ENCODE measurements around the gene ORAI1.

ORAI1 gene

GRCh38 chr12:121608301-121608700 lies 18.0 kb upstream of the ORAI1 start:
- H3K4me1 ChIP-seq (ENCODE audit: control insufficient read depth, insufficient read depth, low read length): no peaks in the 10 kb centered on the region
- no CpG with 5 or more reads among the region's 6 CpGs for WGBS (ENCODE audit: insufficient coverage, insufficient read length)
- H3K27ac ChIP-seq (ENCODE audit: low read length): no peak overlapping the region
- H3K9me3 ChIP-seq (ENCODE audit: control insufficient read depth, insufficient read depth, low read length): no peaks in the 10 kb centered on the region
- H3K4me3 ChIP-seq (ENCODE audit: low read length): no peak overlapping the region
- no peak for DNase-seq (ENCODE audit: low read depth, low spot score)
- H3K36me3 ChIP-seq (ENCODE audit: control insufficient read depth, insufficient read depth, low read length): no peaks in the 10 kb centered on the region
- H3K27me3 ChIP-seq (ENCODE audit: control insufficient read depth, insufficient read depth, low read length): no peaks in the 10 kb centered on the region

GRCh38 chr12:121610239-121611149 lies 15.8 kb upstream of the ORAI1 start:
- no peaks in the 10 kb centered on the region for H3K36me3 ChIP-seq (ENCODE audit: control insufficient read depth, insufficient read depth, low read length)
- no peak overlapping the region for H3K27ac ChIP-seq (ENCODE audit: low read length)
- H3K4me1 ChIP-seq (ENCODE audit: control insufficient read depth, insufficient read depth, low read length): no peaks in the 10 kb centered on the region
- no peak overlapping the region for H3K4me3 ChIP-seq (ENCODE audit: low read length)
- H3K9me3 ChIP-seq (ENCODE audit: control insufficient read depth, insufficient read depth, low read length): no peaks in the 10 kb centered on the region
- WGBS (ENCODE audit: insufficient coverage, insufficient read length): no CpG with 5 or more reads among the region's 11 CpGs
- no peaks in the 10 kb centered on the region for H3K27me3 ChIP-seq (ENCODE audit: control insufficient read depth, insufficient read depth, low read length)
- no peak for DNase-seq (ENCODE audit: low read depth, low spot score)

DNA sequence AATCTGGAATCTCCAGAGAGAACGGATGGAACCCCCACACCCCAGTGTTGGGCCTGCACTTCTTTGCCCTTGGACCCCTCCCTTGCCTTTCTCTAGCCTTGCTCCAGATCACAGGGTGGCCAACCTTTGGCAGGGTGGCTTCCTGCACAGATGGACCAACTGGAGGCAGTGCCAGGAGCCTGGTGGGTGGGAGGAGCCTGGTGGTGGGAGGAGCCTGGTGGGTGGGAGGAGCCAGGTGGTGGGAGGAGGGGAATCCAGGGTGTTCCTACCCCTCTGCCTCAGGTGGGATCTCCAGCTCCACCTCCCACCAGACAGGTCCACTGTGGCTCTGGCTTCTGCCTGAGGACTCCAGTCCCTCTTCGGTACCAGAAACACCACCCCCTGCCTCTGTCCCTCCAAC lies 15.0 kb upstream of the ORAI1 start:
- no peak for DNase-seq (ENCODE audit: low read depth, low spot score)
- WGBS (ENCODE audit: insufficient coverage, insufficient read length): no CpG with 5 or more reads among the region's 2 CpGs
- Histone ChIP-seq H3K4me3 (ENCODE audit: low read length) (no peak overlapping the region), H3K4me1 (ENCODE audit: control insufficient read depth, insufficient read depth, low read length) (no peaks in the 10 kb centered on the region), H3K27ac (ENCODE audit: low read length) (no peak overlapping the region), H3K36me3 (ENCODE audit: control insufficient read depth, insufficient read depth, low read length) (no peaks in the 10 kb centered on the region), H3K27me3 (ENCODE audit: control insufficient read depth, insufficient read depth, low read length) (no peaks in the 10 kb centered on the region), H3K9me3 (ENCODE audit: control insufficient read depth, insufficient read depth, low read length) (no peaks in the 10 kb centered on the region)

DNA sequence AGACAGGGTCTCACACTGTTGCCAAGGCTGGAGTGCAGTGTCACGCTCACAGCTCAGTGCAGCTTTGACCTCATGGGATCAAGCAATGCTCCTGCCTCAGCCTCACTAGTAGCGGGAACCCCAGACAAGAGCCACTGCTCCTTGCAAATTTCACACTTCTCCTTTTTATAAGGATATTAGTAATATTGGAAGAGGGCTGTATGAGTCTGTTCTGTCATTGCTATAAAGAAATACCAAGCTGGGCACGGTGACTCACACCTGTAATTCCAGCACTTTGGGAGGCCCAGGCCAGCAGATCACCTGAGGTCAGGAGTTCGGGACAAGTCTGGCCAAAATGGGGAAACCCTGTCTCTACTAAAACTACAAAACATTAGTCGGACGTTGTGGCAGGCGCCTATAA lies 12.9 kb upstream of the ORAI1 start:
- DNase-seq (ENCODE audit: low read depth, low spot score): no peak
- no peak overlapping the region for H3K4me3 ChIP-seq (ENCODE audit: low read length)
- H3K36me3 ChIP-seq (ENCODE audit: control insufficient read depth, insufficient read depth, low read length): no peaks in the 10 kb centered on the region
- no peaks in the 10 kb centered on the region for H3K27me3 ChIP-seq (ENCODE audit: control insufficient read depth, insufficient read depth, low read length)
- no peaks in the 10 kb centered on the region for H3K4me1 ChIP-seq (ENCODE audit: control insufficient read depth, insufficient read depth, low read length)
- H3K9me3 ChIP-seq (ENCODE audit: control insufficient read depth, insufficient read depth, low read length): no peaks in the 10 kb centered on the region
- no CpG with 5 or more reads among the region's 7 CpGs for WGBS (ENCODE audit: insufficient coverage, insufficient read length)
- H3K27ac ChIP-seq (ENCODE audit: low read length): no peak overlapping the region

DNA sequence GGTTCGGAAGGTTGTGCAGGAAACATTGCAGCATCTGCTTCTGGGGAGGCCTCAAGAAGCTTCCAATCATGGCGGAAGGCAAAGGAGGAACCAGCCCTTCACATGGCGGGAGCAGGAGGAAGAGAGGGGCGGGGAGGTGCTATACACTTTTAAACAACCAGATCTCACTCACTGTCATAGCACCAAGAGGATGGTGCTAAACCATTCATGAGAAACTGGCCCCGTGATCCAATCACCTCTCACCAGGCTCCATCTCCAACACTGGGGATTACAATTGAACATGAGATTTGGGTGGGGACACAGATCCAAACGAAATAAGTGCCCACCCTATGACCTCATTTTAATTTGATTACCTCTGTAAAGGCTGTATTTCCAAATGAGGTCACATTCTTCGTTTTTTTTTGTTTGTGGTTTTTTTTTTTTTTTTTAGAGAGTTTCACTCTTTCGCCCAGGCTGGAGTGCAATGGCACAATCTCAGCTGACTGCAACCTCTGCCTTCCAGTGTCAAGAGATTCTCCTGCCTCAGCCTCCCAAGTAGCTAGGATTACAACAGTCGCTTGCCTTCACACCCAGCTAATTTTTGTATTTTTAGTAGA lies 11.4 kb upstream of the ORAI1 start:
- Histone ChIP-seq H3K4me3 (ENCODE audit: low read length) (no peak overlapping the region), H3K27me3 (ENCODE audit: control insufficient read depth, insufficient read depth, low read length) (no peaks in the 10 kb centered on the region), H3K4me1 (ENCODE audit: control insufficient read depth, insufficient read depth, low read length) (no peaks in the 10 kb centered on the region), H3K36me3 (ENCODE audit: control insufficient read depth, insufficient read depth, low read length) (no peaks in the 10 kb centered on the region), H3K27ac (ENCODE audit: low read length) (no peak overlapping the region), H3K9me3 (ENCODE audit: control insufficient read depth, insufficient read depth, low read length) (no peaks in the 10 kb centered on the region)
- no peak for DNase-seq (ENCODE audit: low read depth, low spot score)
- WGBS (ENCODE audit: insufficient coverage, insufficient read length): no CpG with 5 or more reads among the region's 9 CpGs

- Histone ChIP-seq H3K27ac (ENCODE audit: low read length) (no peak overlapping the region), H3K36me3 (ENCODE audit: control insufficient read depth, insufficient read depth, low read length) (no peaks in the 10 kb centered on the region), H3K27me3 (ENCODE audit: control insufficient read depth, insufficient read depth, low read length) (no peaks in the 10 kb centered on the region), H3K4me3 (ENCODE audit: low read length) (no peak overlapping the region), H3K4me1 (ENCODE audit: control insufficient read depth, insufficient read depth, low read length) (peaks cover 2% of the 10 kb centered on the region; the same call in 1 of the 2 replicates), H3K9me3 (ENCODE audit: control insufficient read depth, insufficient read depth, low read length) (no peaks in the 10 kb centered on the region)
- DNase-seq (ENCODE audit: low read depth, low spot score): no peak
- WGBS (ENCODE audit: insufficient coverage, insufficient read length): no CpG with 5 or more reads among the region's 5 CpGs
These were observed 7.6 kb upstream of the ORAI1 start for GRCh38 chr12:121618659-121619233.

- no peaks in the 10 kb centered on the region for H3K27me3 ChIP-seq (ENCODE audit: control insufficient read depth, insufficient read depth, low read length)
- no peak overlapping the region for H3K27ac ChIP-seq (ENCODE audit: low read length)
- peaks cover 4% of the 10 kb centered on the region; the same call in 1 of the 2 replicates for H3K4me1 ChIP-seq (ENCODE audit: control insufficient read depth, insufficient read depth, low read length)
- no peaks in the 10 kb centered on the region for H3K36me3 ChIP-seq (ENCODE audit: control insufficient read depth, insufficient read depth, low read length)
- H3K4me3 ChIP-seq (ENCODE audit: low read length): no peak overlapping the region
- WGBS (ENCODE audit: insufficient coverage, insufficient read length): no CpG with 5 or more reads among the region's 8 CpGs
- no peaks in the 10 kb centered on the region for H3K9me3 ChIP-seq (ENCODE audit: control insufficient read depth, insufficient read depth, low read length)
- DNase-seq (ENCODE audit: low read depth, low spot score): no peak
These were observed 5.9 kb upstream of the ORAI1 start for GRCh38 chr12:121620333-121620891.

DNA sequence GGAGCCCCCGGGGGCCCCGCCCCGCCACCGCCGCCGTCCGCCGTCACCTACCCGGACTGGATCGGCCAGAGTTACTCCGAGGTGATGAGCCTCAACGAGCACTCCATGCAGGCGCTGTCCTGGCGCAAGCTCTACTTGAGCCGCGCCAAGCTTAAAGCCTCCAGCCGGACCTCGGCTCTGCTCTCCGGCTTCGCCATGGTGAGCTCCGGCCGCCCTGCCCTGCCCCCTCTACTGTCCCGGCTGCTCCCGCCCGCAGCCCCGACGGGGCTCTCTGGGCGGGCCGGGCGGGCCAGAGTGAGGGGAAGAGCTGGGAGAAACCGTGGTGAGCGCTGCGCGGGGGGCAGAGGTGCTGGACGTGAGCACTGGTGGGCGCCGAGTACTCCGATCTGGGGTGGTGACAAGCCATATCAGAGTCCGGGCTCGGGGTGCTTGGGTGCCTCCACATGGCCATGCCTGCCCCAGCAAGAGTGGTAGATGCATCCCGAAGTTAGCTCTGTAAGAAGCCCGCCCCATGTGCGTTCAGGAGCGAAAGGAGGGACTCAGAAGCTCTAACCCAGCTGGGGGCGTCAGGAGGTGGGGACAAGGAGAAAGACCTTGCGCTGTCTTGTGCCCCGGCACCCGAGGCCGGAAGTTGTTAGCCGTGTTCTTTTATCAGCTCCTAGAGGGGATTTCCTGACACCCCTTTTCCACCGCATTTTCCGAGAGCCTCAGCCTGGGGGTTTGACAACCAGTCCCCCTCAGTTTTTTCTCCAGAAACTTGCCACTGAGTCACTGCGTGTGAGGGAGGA lies 717 bp downstream of the ORAI1 start:
- Histone ChIP-seq H3K36me3 (ENCODE audit: control insufficient read depth, insufficient read depth, low read length) (no peaks in the 10 kb centered on the region), H3K27ac (ENCODE audit: low read length) (no peak overlapping the region), H3K9me3 (ENCODE audit: control insufficient read depth, insufficient read depth, low read length) (no peaks in the 10 kb centered on the region), H3K4me3 (ENCODE audit: low read length) (peak overlapping the region; percentile 46; the same call in 1 of the 2 replicates), H3K4me1 (ENCODE audit: control insufficient read depth, insufficient read depth, low read length) (peaks cover 7% of the 10 kb centered on the region; the same call in 1 of the 2 replicates), H3K27me3 (ENCODE audit: control insufficient read depth, insufficient read depth, low read length) (no peaks in the 10 kb centered on the region)
- no CpG with 5 or more reads among the region's 53 CpGs for WGBS (ENCODE audit: insufficient coverage, insufficient read length)
- DNase-seq (ENCODE audit: low read depth, low spot score): no peak

DNA sequence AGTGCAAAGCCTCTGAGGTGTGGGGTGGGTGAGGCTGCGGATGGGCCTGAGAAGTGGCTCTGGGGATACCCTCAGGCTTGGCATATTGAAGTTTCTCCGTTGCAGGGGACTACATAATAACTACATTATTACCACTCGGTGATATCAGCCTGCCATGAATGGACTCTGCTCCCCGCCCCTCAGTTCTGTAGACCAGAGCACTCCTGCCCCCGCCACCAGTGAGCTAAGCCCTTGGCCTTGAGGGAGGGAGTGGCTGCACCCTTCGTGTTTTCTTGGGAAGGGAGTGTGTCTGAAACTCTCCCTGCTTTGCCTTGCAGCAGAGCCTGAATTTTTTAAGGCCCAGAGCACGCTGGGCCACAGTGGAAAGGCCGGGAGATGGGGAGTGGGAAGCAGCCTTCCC lies 1.7 kb downstream of the ORAI1 start:
- WGBS (ENCODE audit: insufficient coverage, insufficient read length): no CpG with 5 or more reads among the region's 8 CpGs
- Histone ChIP-seq H3K9me3 (ENCODE audit: control insufficient read depth, insufficient read depth, low read length) (no peaks in the 10 kb centered on the region), H3K27me3 (ENCODE audit: control insufficient read depth, insufficient read depth, low read length) (no peaks in the 10 kb centered on the region), H3K4me1 (ENCODE audit: control insufficient read depth, insufficient read depth, low read length) (peaks cover 10% of the 10 kb centered on the region), H3K27ac (ENCODE audit: low read length) (no peak overlapping the region), H3K4me3 (ENCODE audit: low read length) (no peak overlapping the region), H3K36me3 (ENCODE audit: control insufficient read depth, insufficient read depth, low read length) (no peaks in the 10 kb centered on the region)
- DNase-seq (ENCODE audit: low read depth, low spot score): no peak

DNA sequence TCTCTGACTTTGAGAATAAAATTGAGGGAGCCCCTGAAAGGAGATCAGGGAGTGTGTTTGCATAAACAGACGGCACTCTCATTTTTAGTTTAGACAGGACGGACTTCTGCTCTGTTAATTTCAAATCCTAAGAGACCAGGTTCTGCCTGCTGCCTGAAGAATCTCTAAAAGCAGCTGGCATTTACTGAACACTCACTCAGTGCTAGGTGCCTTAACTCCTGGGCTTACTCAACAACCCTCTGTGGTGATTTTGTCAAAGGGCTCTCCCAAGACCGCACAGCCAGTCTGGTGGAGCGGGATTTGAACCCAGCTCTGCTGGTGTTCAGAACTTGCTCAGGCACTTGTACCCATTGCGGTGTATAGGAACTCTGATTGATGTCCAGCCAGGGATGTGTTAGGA lies 2.2 kb downstream of the ORAI1 start:
- Histone ChIP-seq H3K4me3 (ENCODE audit: low read length) (no peak overlapping the region), H3K9me3 (ENCODE audit: control insufficient read depth, insufficient read depth, low read length) (no peaks in the 10 kb centered on the region), H3K27me3 (ENCODE audit: control insufficient read depth, insufficient read depth, low read length) (no peaks in the 10 kb centered on the region), H3K27ac (ENCODE audit: low read length) (no peak overlapping the region), H3K36me3 (ENCODE audit: control insufficient read depth, insufficient read depth, low read length) (no peaks in the 10 kb centered on the region), H3K4me1 (ENCODE audit: control insufficient read depth, insufficient read depth, low read length) (peaks cover 11% of the 10 kb centered on the region)
- no peak for DNase-seq (ENCODE audit: low read depth, low spot score)
- no CpG with 5 or more reads among the region's 5 CpGs for WGBS (ENCODE audit: insufficient coverage, insufficient read length)

Measured in iPS DF 6.9 (cell line).